Sigmoid colon (tissue), 7 donors: ENCODE results near the gene HSPA6. TPM values are rescaled to one million over a fixed set of nuclear protein-coding genes. Genes with fewer than 3 reads are reported as not detected.
"Not testable (repeated sequence)": the region's sequence is repeated elsewhere in the genome, so short reads cannot be mapped to it uniquely, and the experiment has no call there.

ENCODE experiments used
- DNase-seq: peaks from one replicate; pipeline ENCODE4 v3.0.0-alpha.2; 2019
- H3K27ac ChIP-seq, 4 donors: fragments of 200-600 bp; sonication (generic); one replicate each; pipeline ENCODE4 v1.5.1; 2016 to 2019; ENCODE audit warnings: mild to moderate bottlenecking in 1 of 4
- H3K27me3 ChIP-seq, 3 donors: fragments of 200-600 bp; sonication (generic); one replicate each; pipeline ENCODE4 v1.5.1; 2019; ENCODE audit warnings: mild to moderate bottlenecking in 1 of 3
- H3K36me3 ChIP-seq, 4 donors: fragments of 200-600 bp; sonication (generic); one replicate each; pipeline ENCODE4 v1.5.1; 2016 to 2019
- H3K4me1 ChIP-seq, 4 donors: fragments of 200-600 bp; sonication (generic); one replicate each; pipeline ENCODE4 v1.5.1; 2017 to 2019
- H3K4me3 ChIP-seq, 4 donors: fragments of 200-600 bp; sonication (generic); one replicate each; pipeline ENCODE4 v1.5.1; 2017 to 2019; ENCODE audit warnings: mild to moderate bottlenecking in 2 of 4, moderate library complexity in 1 of 4
- H3K9me3 ChIP-seq, 4 donors: fragments of 200-600 bp in 3 of 4; sonication (generic) in 3 of 4; one replicate each; pipeline versions ENCODE4 v1.5.1 to v1.6.1; 2013 to 2019
- CTCF ChIP-seq, 4 experiments: fragments of 450-650 bp in 3 of 4; fragments of 200-600 bp in 1 of 4; IDR thresholded peaks; one replicate each; pipeline ENCODE4 v1.5.1; 2016 to 2019; ENCODE audit warnings: antibody characterized with exemption in 4 of 4, mild to moderate bottlenecking in 3 of 4, moderate library complexity in 2 of 4
- EP300 ChIP-seq, 4 donors: sonication (generic); formaldehyde crosslinking; IDR thresholded peaks; one replicate each; pipeline ENCODE4 v1.6.1; 2017; ENCODE audit warnings: antibody characterized with exemption in 4 of 4
- POLR2A ChIP-seq, 2 donors: fragments of 450-650 bp; IDR thresholded peaks; one replicate each; pipeline ENCODE4 v1.6.1; 2016; ENCODE audit warnings: antibody characterized with exemption in 2 of 2, mild to moderate bottlenecking in 2 of 2, moderate library complexity in 2 of 2
- POLR2AphosphoS5 ChIP-seq, 4 donors: sonication (generic); formaldehyde crosslinking; IDR thresholded peaks; one replicate each; pipeline ENCODE4 v1.6.1; 2017; ENCODE audit warnings: antibody characterized with exemption in 4 of 4
- whole genome bisulfite sequencing, 2 donors: extraction: QIAGEN DNeasy Blood & Tissue Kit; methylation state at CpG; one replicate each; pipeline ENCODE4 v1.1.7; 2013; 5-methylcytosine and 5-hydroxymethylcytosine counted together
- intact Hi-C: fragments of 100-400 bp; cut with DNase I; formaldehyde crosslinking; loops from one replicate; pipeline ENCODE4 v1.15.1; 2023
- polyA plus RNA-seq, 3 donors: library from polyadenylated mRNA; stranded (reverse); fragments of 200-250 nt; gene quantifications; one replicate each; pipeline ENCODE4 v1.2.3, GENCODE V29; 2013
- total RNA-seq, 4 donors: library from RNA; depleted of rRNA; stranded (reverse); fragments of >200 nt; gene quantifications; one replicate each; pipeline ENCODE4 v1.1.0, GENCODE V29; 2016
- donor health status: healthy with polysubstance abuse.
- donor health status: Bipolar disorder and iron deficiency.
- donor health status: healthy.

The HSPA6 gene
- total and polyA plus RNA-seq, 7 donors: 0.60 to 2.9 (median 2.1) TPM; not detected in 1

GRCh38 chr1:161539731-161540569 lies 15.6 kb downstream of the HSPA6 start:
- DNase-seq: peak; percentile 82
- H3K36me3 ChIP-seq, H3K9me3 ChIP-seq, H3K27me3 ChIP-seq, intact Hi-C loops, H3K4me1 ChIP-seq: not testable (repeated sequence)
- 5 to 17% methylated on average over 41 of the region's 41 CpGs for whole genome bisulfite sequencing, 2 donors
- TF ChIP-seq POLR2AphosphoS5 (IDR thresholded peaks at IDR 0.05): peak in 1 of 4 donors; percentile 21
- H3K4me3 ChIP-seq: peak overlapping the region; percentile 32 to 47 (median 41)
- peak overlapping the region in 3 of 4 donors; percentile 17 to 55 (median 32) for H3K27ac ChIP-seq

GRCh38 chr1:161540570-161540960 lies 16.2 kb downstream of the HSPA6 start:
- H3K9me3 ChIP-seq, H3K4me1 ChIP-seq, H3K27me3 ChIP-seq, intact Hi-C loops, H3K36me3 ChIP-seq, DNase-seq: not testable (repeated sequence)
- H3K27ac ChIP-seq: peak overlapping the region in 3 of 4 donors; percentile 17 to 55 (median 32)
- 44 to 59% methylated on average over 10 of the region's 10 CpGs for WGBS, 2 donors
- peak overlapping the region in 2 of 4 donors; percentile 44 to 47 for H3K4me3 ChIP-seq

- H3K36me3 ChIP-seq, H3K4me1 ChIP-seq, DNase-seq, H3K9me3 ChIP-seq, H3K4me3 ChIP-seq, H3K27ac ChIP-seq, H3K27me3 ChIP-seq, intact Hi-C loops: not testable (repeated sequence)
- WGBS, 2 donors: 68 to 80% methylated on average over 5 of the region's 5 CpGs
Measured at GRCh38 chr1:161542091-161542559, 17.8 kb downstream of the HSPA6 start.

- H3K36me3 ChIP-seq, H3K27me3 ChIP-seq, H3K4me1 ChIP-seq, H3K27ac ChIP-seq, H3K9me3 ChIP-seq, DNase-seq, H3K4me3 ChIP-seq, intact Hi-C loops: not testable (repeated sequence)
- 89 to 93% methylated on average over 1 of the region's 1 CpG for WGBS, 2 donors
Measured at GRCh38 chr1:161543125-161543524, 18.8 kb downstream of the HSPA6 start.

- H3K4me1 ChIP-seq, H3K27ac ChIP-seq, intact Hi-C loops, H3K9me3 ChIP-seq, H3K36me3 ChIP-seq, DNase-seq, H3K4me3 ChIP-seq, H3K27me3 ChIP-seq: not testable (repeated sequence)
- WGBS, 2 donors: 32 to 51% methylated on average over 10 of the region's 11 CpGs
Measured at GRCh38 chr1:161545005-161545731, 20.8 kb downstream of the HSPA6 start.

GRCh38 chr1:161547995-161548741 lies 23.8 kb downstream of the HSPA6 start:
- H3K4me3 ChIP-seq, H3K27ac ChIP-seq, intact Hi-C loops, H3K27me3 ChIP-seq, H3K9me3 ChIP-seq, H3K36me3 ChIP-seq, DNase-seq, H3K4me1 ChIP-seq: not testable (repeated sequence)
- WGBS, 2 donors: 88 to 93% methylated on average over 8 of the region's 8 CpGs

GRCh38 chr1:161548749-161549406 lies 24.5 kb downstream of the HSPA6 start:
- WGBS, 2 donors: 85 to 89% methylated on average over 1 of the region's 2 CpGs
- intact Hi-C loops, H3K4me3 ChIP-seq, DNase-seq, H3K9me3 ChIP-seq, H3K36me3 ChIP-seq, H3K27me3 ChIP-seq, H3K4me1 ChIP-seq: not testable (repeated sequence)
- peak overlapping the region in 2 of 4 donors; percentile 12 to 29 for H3K27ac ChIP-seq

- no peak for TF ChIP-seq CTCF (IDR thresholded peaks at IDR 0.05)
- no peak for TF ChIP-seq POLR2AphosphoS5 (IDR thresholded peaks at IDR 0.05)
- TF ChIP-seq EP300 (IDR thresholded peaks at IDR 0.05): no peak
- TF ChIP-seq POLR2A (IDR thresholded peaks at IDR 0.05): no peak
- H3K36me3 ChIP-seq: no peaks in the 10 kb centered on the region
- H3K27me3 ChIP-seq: peaks cover 0 to 9% (median 0%) of the 10 kb centered on the region in 3 donors
- no peaks in the 10 kb centered on the region for H3K4me1 ChIP-seq
- DNase-seq: no peak
- WGBS, 2 donors: 62 to 77% methylated on average over 2 of the region's 2 CpGs
- H3K4me3 ChIP-seq: no peak within 1 kb of the TSS
- intact Hi-C loops: no loop called here
- H3K9me3 ChIP-seq: no peaks in the 10 kb centered on the region
- peak within 1 kb of the TSS in 2 of 4 donors; percentile 12 to 29 for H3K27ac ChIP-seq
Measured at GRCh38 chr1:161549652-161550051, 25.3 kb downstream of the HSPA6 start, which contains the start of gene FCGR3A. TSS of gene FCGR3A (minus strand) at chr1:161549818. CDS start at chr1:161549736, 82 bp downstream.

- H3K27ac ChIP-seq, H3K36me3 ChIP-seq, H3K9me3 ChIP-seq, H3K4me1 ChIP-seq, intact Hi-C loops, DNase-seq, H3K4me3 ChIP-seq, H3K27me3 ChIP-seq: not testable (repeated sequence)
- 86 to 90% methylated on average over 5 of the region's 5 CpGs for WGBS, 2 donors
Measured at GRCh38 chr1:161550942-161551341, 26.6 kb downstream of the HSPA6 start.

- H3K4me3 ChIP-seq, H3K27ac ChIP-seq, H3K27me3 ChIP-seq, H3K4me1 ChIP-seq, H3K9me3 ChIP-seq, H3K36me3 ChIP-seq, DNase-seq, intact Hi-C loops: not testable (repeated sequence)
- WGBS, 2 donors: 91 to 93% methylated on average over 1 of the region's 2 CpGs
Measured at GRCh38 chr1:161553631-161554030, 29.3 kb downstream of the HSPA6 start.
